Astrocyte of the spinal cord (primary cell): ENCODE results near the gene ERRFI1.

ENCODE experiments used
- DNase-seq: peaks from one replicate; pipeline ENCODE4 v3.0.0; 2011; ENCODE audit warnings: low read depth, low spot score
- H3K4me3 ChIP-seq: 2 replicates; pipeline ENCODE4 v1.5.1; 2011; ENCODE audit warnings: low read depth, mild to moderate bottlenecking, low read length, moderate library complexity
- CTCF ChIP-seq: IDR thresholded peaks from 2 replicates; pipeline ENCODE4 v1.5.1; 2012; ENCODE audit warnings: low read depth, mild to moderate bottlenecking, low read length, inconsistent platforms
- in situ Hi-C: cut with HindIII; loops from 2 replicates; pipeline ENCODE4 v1.10.0; 2017; ENCODE audit warnings: low sequenced_read_pairs

Gene ERRFI1

GRCh38 chr1:8011016-8011415 is 15.1 kb downstream of the ERRFI1 start:
- in situ Hi-C loops: loop anchor here (25.0 kb wide), 1 partner anchor 301 kb away; the partner anchor contains the start of gene SLC45A1
- H3K4me3 ChIP-seq: no peak overlapping the region
- no peak for DNase-seq
- no peak for TF ChIP-seq CTCF

- H3K4me3 ChIP-seq: no peak overlapping the region
- DNase-seq: peak; percentile 41
- no peak for TF ChIP-seq CTCF
- in situ Hi-C loops: loop anchor here (25.0 kb wide), 1 partner anchor 302 kb away; the partner anchor contains the start of gene SLC45A1
These were observed 15.9 kb downstream of the ERRFI1 start for GRCh38 chr1:8010080-8010664.

GRCh38 chr1:8009043-8010002 is 16.8 kb downstream of the ERRFI1 start:
- in situ Hi-C loops: loop anchor here (25.0 kb wide), 1 partner anchor 303 kb away; the partner anchor contains the start of gene SLC45A1
- TF ChIP-seq CTCF: no peak
- no peak overlapping the region for H3K4me3 ChIP-seq
- peak; percentile 35 for DNase-seq

GRCh38 chr1:8006037-8006963 is 19.8 kb downstream of the ERRFI1 start:
- DNase-seq: peak; percentile 52
- TF ChIP-seq CTCF: no peak
- no peak overlapping the region for H3K4me3 ChIP-seq
- in situ Hi-C loops: loop anchor here (25.0 kb wide), 1 partner anchor 306 kb away; the partner anchor contains the start of gene SLC45A1

- no peak overlapping the region for H3K4me3 ChIP-seq
- no peak for TF ChIP-seq CTCF
These were observed 21.1 kb downstream of the ERRFI1 start for GRCh38 chr1:8004803-8005573.

More at GRCh38 chr1:8004803-8005573, 21.1 kb downstream of the ERRFI1 start:
- in situ Hi-C loops: loop anchor here (25.0 kb wide), 1 partner anchor 307 kb away; the partner anchor contains the start of gene SLC45A1
- DNase-seq: peak; percentile 94
